ENCODE results near the gene DBNDD2.

Gene DBNDD2

DNA sequence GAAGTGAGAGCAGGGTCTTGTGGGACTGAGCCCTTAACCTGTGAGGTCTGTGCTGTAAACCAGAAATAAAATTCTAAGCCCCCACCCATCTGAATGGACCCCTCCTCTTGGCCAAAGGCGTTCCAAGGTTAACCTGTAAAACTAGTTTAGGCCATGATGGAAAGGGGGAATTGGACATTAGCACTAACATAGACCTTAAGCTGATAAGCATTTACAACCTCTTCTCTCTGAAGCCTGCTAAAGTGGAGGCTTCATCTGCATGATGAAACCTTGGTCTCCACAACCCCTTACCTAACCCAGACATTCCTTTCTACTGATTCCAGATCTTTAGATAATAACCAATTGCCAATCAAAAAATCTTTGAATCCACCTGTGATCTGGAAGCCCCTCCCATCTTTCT lies 33.7 kb downstream of the DBNDD2 start:
- H3K9me3 Mint-ChIP-seq = no peaks in the 10 kb centered on the region
- peaks cover 31% of the 10 kb centered on the region for H3K4me1 Mint-ChIP-seq (ENCODE audit: low read depth)
- H3K27me3 Mint-ChIP-seq (ENCODE audit: low read depth) = peaks cover 25% of the 10 kb centered on the region
- H3K27ac Mint-ChIP-seq = no peak overlapping the region
- H3K4me3 Mint-ChIP-seq = no peak overlapping the region
- no peaks in the 10 kb centered on the region for H3K36me3 Mint-ChIP-seq (ENCODE audit: low read depth)

- Mint-ChIP-seq H3K4me1 (ENCODE audit: low read depth) (peaks cover 27% of the 10 kb centered on the region), H3K36me3 (ENCODE audit: low read depth) (no peaks in the 10 kb centered on the region), H3K27me3 (ENCODE audit: low read depth) (peaks cover 32% of the 10 kb centered on the region), H3K9me3 (no peaks in the 10 kb centered on the region), H3K27ac (peak overlapping the region; percentile 49), H3K4me3 (no peak overlapping the region)
Observed at GRCh38 chr20:45444050-45444449, 36.0 kb downstream of the DBNDD2 start.

DNA sequence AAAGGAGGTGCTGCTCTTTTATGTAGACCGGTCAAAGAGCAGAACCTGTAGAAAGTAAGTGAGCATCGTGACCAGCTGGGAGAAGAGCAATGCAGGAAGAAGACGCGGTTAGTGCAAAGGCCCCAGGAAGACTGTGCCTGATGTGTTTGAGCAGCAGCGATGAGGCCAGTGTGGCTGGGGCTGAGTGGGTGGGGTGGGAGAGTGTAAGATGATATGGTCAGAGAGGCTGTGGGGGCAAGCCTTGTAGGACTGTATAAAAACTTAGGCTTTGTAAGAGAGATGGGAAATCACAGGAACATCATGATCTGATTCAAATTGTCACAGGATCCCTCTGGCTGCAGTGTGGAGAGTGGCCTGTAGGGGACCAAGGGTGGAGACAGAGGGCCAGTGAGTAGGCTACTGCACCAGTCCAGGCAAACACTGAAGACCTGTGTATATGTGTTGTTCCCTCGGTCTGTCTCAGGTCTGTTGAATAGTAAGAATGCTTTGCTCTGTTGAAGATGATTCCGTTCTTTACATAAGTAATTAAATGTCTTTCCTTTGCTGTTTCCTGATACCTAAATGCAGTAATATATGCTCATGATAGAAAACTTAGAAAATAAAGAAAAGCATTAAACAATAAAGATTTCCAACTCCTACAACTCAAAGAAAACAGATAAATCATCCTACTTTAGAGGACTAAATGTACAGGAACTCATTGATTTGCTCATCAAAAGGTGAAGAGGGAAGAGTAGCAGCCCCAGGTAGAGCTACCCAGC lies 37.9 kb downstream of the DBNDD2 start:
- Mint-ChIP-seq H3K9me3 (no peaks in the 10 kb centered on the region), H3K4me1 (ENCODE audit: low read depth) (peaks cover 28% of the 10 kb centered on the region), H3K4me3 (no peak overlapping the region), H3K36me3 (ENCODE audit: low read depth) (no peaks in the 10 kb centered on the region), H3K27me3 (ENCODE audit: low read depth) (peaks cover 32% of the 10 kb centered on the region), H3K27ac (no peak overlapping the region)

- Mint-ChIP-seq H3K4me3 (no peak overlapping the region), H3K4me1 (ENCODE audit: low read depth) (peaks cover 30% of the 10 kb centered on the region), H3K9me3 (no peaks in the 10 kb centered on the region), H3K36me3 (ENCODE audit: low read depth) (no peaks in the 10 kb centered on the region), H3K27me3 (ENCODE audit: low read depth) (peaks cover 32% of the 10 kb centered on the region), H3K27ac (no peak overlapping the region)
Observed at GRCh38 chr20:45448270-45448669, 40.2 kb downstream of the DBNDD2 start.

GRCh38 chr20:45449528-45449927 lies 41.4 kb downstream of the DBNDD2 start:
- Mint-ChIP-seq H3K4me3 (no peak overlapping the region), H3K27me3 (ENCODE audit: low read depth) (peaks cover 28% of the 10 kb centered on the region), H3K4me1 (ENCODE audit: low read depth) (peaks cover 19% of the 10 kb centered on the region), H3K36me3 (ENCODE audit: low read depth) (no peaks in the 10 kb centered on the region), H3K27ac (no peak overlapping the region), H3K9me3 (no peaks in the 10 kb centered on the region)

- H3K27ac Mint-ChIP-seq = no peak overlapping the region
Observed at GRCh38 chr20:45450097-45450818, 42.2 kb downstream of the DBNDD2 start.

GRCh38 chr20:45452238-45452637 lies 44.1 kb downstream of the DBNDD2 start:
- peaks cover 8% of the 10 kb centered on the region for H3K27me3 Mint-ChIP-seq (ENCODE audit: low read depth)
- no peak overlapping the region for H3K4me3 Mint-ChIP-seq
- no peaks in the 10 kb centered on the region for H3K9me3 Mint-ChIP-seq
- peaks cover 5% of the 10 kb centered on the region for H3K4me1 Mint-ChIP-seq (ENCODE audit: low read depth)
- no peak overlapping the region for H3K27ac Mint-ChIP-seq
- no peaks in the 10 kb centered on the region for H3K36me3 Mint-ChIP-seq (ENCODE audit: low read depth)

More at GRCh38 chr20:45450097-45450818, 42.2 kb downstream of the DBNDD2 start:
- Mint-ChIP-seq H3K27me3 (ENCODE audit: low read depth) (peaks cover 21% of the 10 kb centered on the region), H3K4me3 (no peak overlapping the region), H3K4me1 (ENCODE audit: low read depth) (peaks cover 15% of the 10 kb centered on the region), H3K36me3 (ENCODE audit: low read depth) (no peaks in the 10 kb centered on the region), H3K9me3 (no peaks in the 10 kb centered on the region)

GRCh38 chr20:45452772-45453691 lies 44.9 kb downstream of the DBNDD2 start:
- Mint-ChIP-seq H3K4me1 (ENCODE audit: low read depth) (peaks cover 5% of the 10 kb centered on the region), H3K36me3 (ENCODE audit: low read depth) (no peaks in the 10 kb centered on the region), H3K27ac (peak overlapping the region; percentile 22), H3K9me3 (no peaks in the 10 kb centered on the region), H3K27me3 (ENCODE audit: low read depth) (peaks cover 7% of the 10 kb centered on the region), H3K4me3 (no peak overlapping the region)

GRCh38 chr20:45456632-45457031 lies 48.5 kb downstream of the DBNDD2 start:
- no peak overlapping the region for H3K27ac Mint-ChIP-seq
- no peaks in the 10 kb centered on the region for H3K36me3 Mint-ChIP-seq (ENCODE audit: low read depth)
- H3K27me3 Mint-ChIP-seq (ENCODE audit: low read depth) = peaks cover 12% of the 10 kb centered on the region
- no peaks in the 10 kb centered on the region for H3K9me3 Mint-ChIP-seq
- peaks cover 2% of the 10 kb centered on the region for H3K4me1 Mint-ChIP-seq (ENCODE audit: low read depth)
- no peak overlapping the region for H3K4me3 Mint-ChIP-seq

GRCh38 chr20:45459606-45460005 lies 51.5 kb downstream of the DBNDD2 start:
- Mint-ChIP-seq H3K4me3 (no peak overlapping the region), H3K27ac (no peak overlapping the region), H3K36me3 (ENCODE audit: low read depth) (no peaks in the 10 kb centered on the region), H3K27me3 (ENCODE audit: low read depth) (peaks cover 12% of the 10 kb centered on the region), H3K4me1 (ENCODE audit: low read depth) (no peaks in the 10 kb centered on the region), H3K9me3 (no peaks in the 10 kb centered on the region)

Data from T-helper 1 cell treated with Interleukin-12 subunit alpha and Interleukin-12 subunit beta and Interleukin-4 antibody, amounts not matched to agents 30 μg/mL and 1 μg/mL, for 36 hours (primary cell).